Transverse colon (tissue), 4 donors: ENCODE results near the gene TMEM178B. TPM values are rescaled to one million over a fixed set of nuclear protein-coding genes. Genes with fewer than 3 reads are reported as not detected.
"Not testable (repeated sequence)": the region's sequence is repeated elsewhere in the genome, so short reads cannot be mapped to it uniquely, and the experiment has no call there.

Source experiments
- DNase-seq: peaks from one replicate; pipeline ENCODE4 v3.0.0-alpha.2; 2019
- H3K27ac ChIP-seq, 4 donors: fragments of 200-600 bp; sonication (generic); 2 replicates each; pipeline ENCODE4 v1.5.1; 2016 to 2018; ENCODE audit warnings: inconsistent platforms in 4 of 4
- H3K27me3 ChIP-seq: fragments of 200-600 bp; sonication (generic); 2 replicates; pipeline ENCODE4 v1.5.1; 2017; ENCODE audit warnings: inconsistent platforms
- H3K36me3 ChIP-seq, 4 donors: fragments of 200-600 bp; sonication (generic); 2 replicates each; pipeline ENCODE4 v1.5.1; 2017 to 2019; ENCODE audit warnings: inconsistent platforms in 4 of 4
- H3K4me1 ChIP-seq, 4 donors: fragments of 200-600 bp; sonication (generic); 2 replicates each; pipeline ENCODE4 v1.5.1; 2017 to 2020; ENCODE audit warnings: inconsistent platforms in 4 of 4
- H3K4me3 ChIP-seq, 4 donors: fragments of 200-600 bp; sonication (generic); 1 replicate in 1 of 4; 2 replicates in 3 of 4; pipeline versions ENCODE4 v1.5.1 to v1.6.1; 2017 to 2019; ENCODE audit warnings: inconsistent platforms in 4 of 4
- H3K9me3 ChIP-seq, 2 donors: fragments of 200-600 bp; sonication (generic); 2 replicates each; pipeline ENCODE4 v1.5.1; 2017 to 2019; ENCODE audit warnings: inconsistent platforms in 2 of 2
- EP300 ChIP-seq: sonication (generic); formaldehyde crosslinking; IDR thresholded peaks from one replicate; pipeline ENCODE4 v1.6.1; 2017; ENCODE audit warnings: antibody characterized with exemption, low read depth
- POLR2A ChIP-seq: fragments of 450-650 bp; IDR thresholded peaks from one replicate; pipeline ENCODE4 v1.6.1; 2016; ENCODE audit warnings: antibody characterized with exemption, mild to moderate bottlenecking, moderate library complexity
- POLR2AphosphoS5 ChIP-seq, 3 donors: sonication (generic); formaldehyde crosslinking; IDR thresholded peaks; one replicate each; pipeline ENCODE4 v1.6.1; 2016; ENCODE audit warnings: antibody characterized with exemption in 3 of 3
- WGBS, 2 donors: methylation state at CpG; one replicate each; pipeline ENCODE4 v1.1.5; 2018; ENCODE audit warnings: low coverage in 1 of 2; 5-methylcytosine and 5-hydroxymethylcytosine counted together
- in situ Hi-C, 4 donors: fragments of 200-750 bp; cut with MboI; loops; one replicate each; pipeline versions ENCODE4 v1.15.0 to v1.15.1; 2017; ENCODE audit warnings: low sequenced_read_pairs in 3 of 4, low pct_ligation_motif_present in 1 of 4, low pct_unique_long_range_greater_than_20kb in 1 of 4
- intact Hi-C: fragments of 100-400 bp; cut with DNase I; formaldehyde crosslinking; loops from one replicate; pipeline ENCODE4 v1.15.1; 2023; ENCODE audit warnings: low total_unique reads
- total RNA-seq, 4 donors: library from RNA; depleted of rRNA; stranded (reverse); fragments of >200 nt; gene quantifications; one replicate each; pipeline ENCODE4 v1.1.0, GENCODE V29; 2016
- TF ChIP-seq, protein P1 (sequence below), 5 experiments: fragments of 200-600 bp in 3 of 5; fragments of 450-650 bp in 2 of 5; sonication (generic) in 3 of 5; IDR thresholded peaks; 1 replicate in 2 of 5; 2 replicates in 3 of 5; pipeline ENCODE4 v1.5.1; 2016 to 2017; ENCODE audit warnings: antibody characterized with exemption in 5 of 5, inconsistent platforms in 3 of 5, mild to moderate bottlenecking in 2 of 5, moderate library complexity in 1 of 5

The TMEM178B gene
- total RNA-seq, 4 donors from 2014 or later, result 0.32 to 0.82 (median 0.39) TPM

DNA sequence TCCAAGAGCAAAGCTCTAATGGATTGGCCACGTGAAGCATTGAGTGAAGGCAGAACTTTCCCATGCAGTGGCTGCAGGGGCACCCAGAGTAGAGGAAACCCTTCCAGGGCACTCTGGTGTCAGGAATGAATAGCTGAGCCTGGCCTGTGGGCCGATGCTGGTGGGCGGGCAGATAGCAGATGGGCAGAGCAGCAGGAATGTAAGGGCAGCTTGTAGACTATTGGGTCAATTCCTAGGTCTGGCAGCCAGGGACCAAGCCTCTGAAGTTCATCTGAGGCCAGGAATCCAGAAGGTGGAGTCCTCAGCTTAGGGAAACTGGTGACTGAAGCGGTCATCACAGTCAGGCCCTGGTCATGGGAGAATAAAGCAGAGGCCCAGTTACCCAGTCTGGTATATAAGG, 115.4 kb downstream of the TMEM178B start:
- no peak for DNase-seq
- intact Hi-C loops, result no loop called here
- TF ChIP-seq EP300 (no peak), POLR2AphosphoS5 (IDR thresholded peaks at IDR 0.05) (no peak), POLR2A (no peak)
- TF ChIP-seq, protein P1, sequence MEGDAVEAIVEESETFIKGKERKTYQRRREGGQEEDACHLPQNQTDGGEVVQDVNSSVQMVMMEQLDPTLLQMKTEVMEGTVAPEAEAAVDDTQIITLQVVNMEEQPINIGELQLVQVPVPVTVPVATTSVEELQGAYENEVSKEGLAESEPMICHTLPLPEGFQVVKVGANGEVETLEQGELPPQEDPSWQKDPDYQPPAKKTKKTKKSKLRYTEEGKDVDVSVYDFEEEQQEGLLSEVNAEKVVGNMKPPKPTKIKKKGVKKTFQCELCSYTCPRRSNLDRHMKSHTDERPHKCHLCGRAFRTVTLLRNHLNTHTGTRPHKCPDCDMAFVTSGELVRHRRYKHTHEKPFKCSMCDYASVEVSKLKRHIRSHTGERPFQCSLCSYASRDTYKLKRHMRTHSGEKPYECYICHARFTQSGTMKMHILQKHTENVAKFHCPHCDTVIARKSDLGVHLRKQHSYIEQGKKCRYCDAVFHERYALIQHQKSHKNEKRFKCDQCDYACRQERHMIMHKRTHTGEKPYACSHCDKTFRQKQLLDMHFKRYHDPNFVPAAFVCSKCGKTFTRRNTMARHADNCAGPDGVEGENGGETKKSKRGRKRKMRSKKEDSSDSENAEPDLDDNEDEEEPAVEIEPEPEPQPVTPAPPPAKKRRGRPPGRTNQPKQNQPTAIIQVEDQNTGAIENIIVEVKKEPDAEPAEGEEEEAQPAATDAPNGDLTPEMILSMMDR (IDR thresholded peaks at IDR 0.05), result no peak
- 82 to 90% methylated on average over 2 to 4 of the region's 4 CpGs for WGBS, 2 donors
- Histone ChIP-seq H3K27me3 (no peaks in the 10 kb centered on the region), H3K27ac (no peak overlapping the region), H3K4me1 (no peaks in the 10 kb centered on the region), H3K9me3 (no peaks in the 10 kb centered on the region), H3K36me3 (no peaks in the 10 kb centered on the region), H3K4me3 (no peak overlapping the region)
- in situ Hi-C loops, result no loop called here

DNA sequence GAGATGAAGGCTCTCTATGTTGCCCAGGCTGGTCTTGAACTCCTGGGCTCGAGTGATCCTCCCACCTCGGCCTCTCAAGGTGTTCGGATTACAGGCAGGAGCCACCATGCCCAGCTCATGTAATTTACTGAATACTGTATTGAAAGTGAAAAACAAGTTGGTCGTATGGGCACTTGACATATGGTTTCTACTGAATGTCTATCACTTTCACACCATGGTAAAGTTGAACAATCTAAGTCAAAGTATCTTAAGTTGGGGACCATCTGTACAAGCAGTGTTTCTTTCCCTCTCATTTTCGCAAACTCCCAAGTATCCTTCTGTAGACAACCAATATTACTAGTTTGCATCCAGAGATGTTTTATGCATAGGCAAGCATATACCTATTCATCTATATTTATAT, 116.6 kb downstream of the TMEM178B start:
- WGBS, 2 donors, result 58 to 79% methylated on average over 5 of the region's 5 CpGs
- TF ChIP-seq POLR2AphosphoS5 (IDR thresholded peaks at IDR 0.05) (no peak), POLR2A (no peak), EP300 (no peak)
- TF ChIP-seq, protein P1 (IDR thresholded peaks at IDR 0.05), result no peak
- in situ Hi-C loops (no loop called here), intact Hi-C loops (no loop called here)
- H3K27ac ChIP-seq, result no peak overlapping the region
- no peaks in the 10 kb centered on the region for H3K9me3 ChIP-seq
- H3K36me3 ChIP-seq, result no peaks in the 10 kb centered on the region
- no peaks in the 10 kb centered on the region for H3K4me1 ChIP-seq
- no peak for DNase-seq
- no peak overlapping the region for H3K4me3 ChIP-seq
- H3K27me3 ChIP-seq, result no peaks in the 10 kb centered on the region

DNA sequence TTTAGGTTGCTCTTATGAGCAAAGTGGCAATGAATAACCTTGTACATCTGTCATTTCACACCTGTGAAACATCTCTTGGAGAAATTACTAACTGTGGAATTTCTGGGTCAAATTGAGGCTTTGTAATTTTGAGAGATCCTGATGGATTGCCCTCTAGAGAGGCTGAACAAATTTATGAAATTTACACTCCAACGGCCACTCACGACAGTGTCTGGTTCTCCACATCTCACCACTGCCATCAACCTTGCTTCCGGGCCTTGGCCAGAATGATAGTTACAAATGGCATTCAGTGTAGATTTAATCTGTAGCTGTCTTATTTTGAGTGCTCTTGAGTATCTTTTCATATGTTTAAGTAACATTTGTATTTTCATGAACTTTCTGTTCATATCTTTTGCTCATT, 117.4 kb downstream of the TMEM178B start:
- TF ChIP-seq POLR2AphosphoS5 (IDR thresholded peaks at IDR 0.05), result no peak
- no peak for TF ChIP-seq POLR2A
- TF ChIP-seq, protein P1 (IDR thresholded peaks at IDR 0.05), result no peak
- no peak for TF ChIP-seq EP300
- DNase-seq, result no peak
- Histone ChIP-seq H3K27ac (no peak overlapping the region), H3K4me3 (no peak overlapping the region), H3K36me3 (no peaks in the 10 kb centered on the region), H3K27me3 (no peaks in the 10 kb centered on the region), H3K9me3 (no peaks in the 10 kb centered on the region), H3K4me1 (no peaks in the 10 kb centered on the region)
- 73 to 85% methylated on average over 2 to 3 of the region's 3 CpGs for WGBS, 2 donors
- intact Hi-C loops (no loop called here), in situ Hi-C loops (no loop called here)

DNA sequence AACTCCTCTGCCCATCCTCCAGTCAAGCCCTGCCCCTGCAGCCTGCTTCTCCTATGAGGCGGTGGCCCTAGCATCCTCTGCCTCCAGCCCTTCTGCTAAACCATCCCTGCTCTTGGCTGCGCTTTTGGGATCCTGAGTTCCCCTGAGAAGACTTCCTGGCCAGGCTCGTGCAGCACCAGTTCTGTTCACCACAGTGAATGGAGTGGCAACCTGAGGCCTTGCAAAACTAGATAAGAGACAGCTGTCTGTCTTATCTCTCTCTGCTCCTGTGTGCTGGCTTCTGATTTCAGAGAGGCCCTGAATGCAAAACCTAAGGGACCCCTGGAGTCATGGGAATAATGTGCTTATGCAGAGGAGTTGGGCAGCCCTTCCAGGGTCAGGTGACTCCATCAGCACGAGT, 119.2 kb downstream of the TMEM178B start:
- intact Hi-C loops, result no loop called here

DNA sequence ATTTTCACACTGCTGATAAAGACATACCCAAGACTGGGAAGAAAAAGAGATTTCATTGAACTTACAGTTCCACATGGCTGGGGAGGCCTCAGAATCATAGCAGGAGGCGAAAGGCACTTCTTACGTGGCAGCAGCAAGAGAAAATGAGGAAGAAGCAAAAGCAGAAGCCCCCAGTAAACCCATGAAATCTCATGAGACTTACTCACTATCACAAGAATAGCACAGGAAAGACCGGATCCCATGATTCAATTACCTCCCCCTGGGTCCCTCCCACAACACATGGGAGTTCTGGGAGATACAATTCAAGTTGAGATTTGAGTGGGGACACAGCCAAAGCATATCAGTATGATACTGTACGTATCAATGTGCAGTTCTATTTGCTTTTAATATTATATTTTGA, 121.9 kb downstream of the TMEM178B start:
- H3K4me3 ChIP-seq, H3K27me3 ChIP-seq, H3K4me1 ChIP-seq, intact Hi-C loops, in situ Hi-C loops, H3K27ac ChIP-seq, DNase-seq, H3K9me3 ChIP-seq, H3K36me3 ChIP-seq: not testable (repeated sequence)
- 50 to 65% methylated on average over 1 to 4 of the region's 4 CpGs for WGBS, 2 donors

More for the DNA sequence above, 119.2 kb downstream of the TMEM178B start:
- H3K9me3 ChIP-seq, result no peaks in the 10 kb centered on the region
- no peaks in the 10 kb centered on the region for H3K36me3 ChIP-seq
- no peak overlapping the region for H3K4me3 ChIP-seq
- no peaks in the 10 kb centered on the region for H3K4me1 ChIP-seq
- in situ Hi-C loops, result no loop called here
- TF ChIP-seq, protein P1 (IDR thresholded peaks at IDR 0.05), result no peak
- TF ChIP-seq EP300, result no peak
- no peak overlapping the region for H3K27ac ChIP-seq
- WGBS, 2 donors, result 70% methylated on average over 4 of the region's 4 CpGs; no CpG with 5 or more reads in 1 of the 2 donors
- DNase-seq, result no peak
- no peaks in the 10 kb centered on the region for H3K27me3 ChIP-seq
